ENCODE measurements around the gene LYPLAL1.
A peak's percentile ranks its signal among the peaks of the same experiment; 100 is the strongest.
"Not testable (repeated sequence)": the region's sequence is repeated elsewhere in the genome, so short reads cannot be mapped to it uniquely, and the experiment has no call there.

Gene LYPLAL1

DNA sequence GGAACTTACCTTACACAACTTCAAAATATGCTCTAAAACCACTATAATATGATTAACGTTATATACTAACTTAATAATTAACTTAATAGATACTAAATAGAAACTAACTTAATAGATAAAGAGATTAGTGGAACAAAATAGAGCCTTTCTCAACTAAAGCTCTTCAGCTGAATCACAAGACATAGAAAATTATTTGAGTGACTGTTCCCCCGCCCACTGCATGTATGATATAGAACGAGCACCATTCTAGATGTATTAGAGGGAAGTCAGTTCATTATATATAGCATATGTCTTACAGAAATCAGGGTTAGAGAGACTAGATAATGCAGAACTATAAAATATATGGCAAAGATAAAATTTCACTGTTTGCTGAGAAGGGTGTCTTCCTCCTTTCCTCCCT, 16.3 kb downstream of the LYPLAL1 start:
- H3K4me1 ChIP-seq (ENCODE audit: low read depth, poor library complexity, severe bottlenecking) = peaks cover 40% of the 10 kb centered on the region
- H3K4me2 ChIP-seq = peak overlapping the region; percentile 77
- no peaks in the 10 kb centered on the region for H4K20me1 ChIP-seq (ENCODE audit: insufficient read depth)
- H3K27ac ChIP-seq = peak overlapping the region; percentile 93
- H2AFZ ChIP-seq (ENCODE audit: low read depth) = no peak overlapping the region
- TF ChIP-seq CTCF (conservative IDR thresholded peaks at IDR 0.05; ENCODE audit: low read depth, low read length) = no peak
- no peaks in the 10 kb centered on the region for H3K27me3 ChIP-seq (ENCODE audit: insufficient read depth, low read depth)
- no peak overlapping the region for H3K4me3 ChIP-seq (IDR thresholded peaks at IDR 0.05; ENCODE audit: insufficient read depth, low read depth, low read length)
- no peaks in the 10 kb centered on the region for H3K36me3 ChIP-seq (ENCODE audit: insufficient read depth)
- H3K9ac ChIP-seq = peak overlapping the region; percentile 64; the same call in 1 of the 2 replicates
- peaks cover 16% of the 10 kb centered on the region; the same call in 1 of the 2 replicates for H3K79me2 ChIP-seq (ENCODE audit: insufficient read depth, low read depth)

- H3K79me2 ChIP-seq (ENCODE audit: insufficient read depth, low read depth) = peaks cover 16% of the 10 kb centered on the region; the same call in 1 of the 2 replicates
- H2AFZ ChIP-seq (ENCODE audit: low read depth) = no peak overlapping the region
- no peaks in the 10 kb centered on the region for H4K20me1 ChIP-seq (ENCODE audit: insufficient read depth)
- peak overlapping the region; percentile 77; the same call in 1 of the 2 replicates for H3K4me2 ChIP-seq
- no peaks in the 10 kb centered on the region for H3K36me3 ChIP-seq (ENCODE audit: insufficient read depth)
- no peak overlapping the region for H3K9ac ChIP-seq
- peaks cover 40% of the 10 kb centered on the region for H3K4me1 ChIP-seq (ENCODE audit: low read depth, poor library complexity, severe bottlenecking)
- H3K27ac ChIP-seq = peak overlapping the region; percentile 93; the same call in 1 of the 2 replicates
- H3K4me3 ChIP-seq (IDR thresholded peaks at IDR 0.05; ENCODE audit: insufficient read depth, low read depth, low read length) = no peak overlapping the region
- no peak for TF ChIP-seq CTCF (conservative IDR thresholded peaks at IDR 0.05; ENCODE audit: low read depth, low read length)
- H3K27me3 ChIP-seq (ENCODE audit: insufficient read depth, low read depth) = no peaks in the 10 kb centered on the region
Measured at GRCh38 chr1:219190605-219191004, 16.9 kb downstream of the LYPLAL1 start.

DNA sequence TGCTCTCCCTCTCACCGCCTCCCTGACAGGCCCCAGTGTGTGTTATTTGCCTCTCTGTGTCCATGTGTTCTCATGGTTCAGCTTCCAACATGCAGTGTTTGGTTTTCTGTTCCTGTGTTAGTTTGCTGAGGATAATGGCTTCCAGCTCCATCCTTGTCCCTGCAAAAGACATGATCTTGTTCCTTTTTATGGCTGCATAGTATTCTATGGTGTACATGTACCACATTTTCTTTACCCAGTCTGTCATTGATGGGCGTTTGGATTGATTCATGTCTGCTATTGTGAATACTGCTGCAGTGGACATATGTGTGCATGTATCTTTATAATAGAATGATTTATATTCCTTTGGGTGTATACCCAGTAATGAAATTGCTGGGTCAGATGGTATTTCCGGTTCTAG, 22.2 kb downstream of the LYPLAL1 start:
- H4K20me1 ChIP-seq (ENCODE audit: insufficient read depth); H3K4me3 ChIP-seq (IDR thresholded peaks at IDR 0.05; ENCODE audit: insufficient read depth, low read depth, low read length); H3K4me1 ChIP-seq (ENCODE audit: low read depth, poor library complexity, severe bottlenecking); H3K4me2 ChIP-seq; H3K27ac ChIP-seq; H3K9ac ChIP-seq; H2AFZ ChIP-seq (ENCODE audit: low read depth); H3K27me3 ChIP-seq (ENCODE audit: insufficient read depth, low read depth); H3K36me3 ChIP-seq (ENCODE audit: insufficient read depth); H3K79me2 ChIP-seq (ENCODE audit: insufficient read depth, low read depth): not testable (repeated sequence)

DNA sequence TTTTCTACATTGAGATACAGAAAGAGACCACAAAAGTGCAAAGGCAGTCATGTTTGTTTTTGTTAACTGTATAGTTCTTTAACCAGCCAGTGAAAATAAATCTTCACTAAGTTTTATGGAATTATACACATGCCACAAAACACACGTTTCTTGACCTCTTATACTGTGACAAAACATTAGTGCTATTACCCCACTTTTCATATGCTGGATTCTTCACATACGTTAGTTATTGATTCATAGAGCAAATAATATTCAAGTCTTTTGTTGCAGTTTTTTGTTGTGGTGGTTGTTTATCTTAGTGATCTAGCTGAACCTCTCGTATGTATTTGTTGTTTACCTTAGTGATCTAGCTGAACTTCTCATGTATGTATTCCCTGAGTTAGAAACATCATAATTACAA, 28.0 kb downstream of the LYPLAL1 start:
- no peaks in the 10 kb centered on the region for H4K20me1 ChIP-seq (ENCODE audit: insufficient read depth)
- no peak overlapping the region for H3K4me2 ChIP-seq
- no peaks in the 10 kb centered on the region for H3K4me1 ChIP-seq (ENCODE audit: low read depth, poor library complexity, severe bottlenecking)
- no peak overlapping the region for H2AFZ ChIP-seq (ENCODE audit: low read depth)
- H3K9ac ChIP-seq = no peak overlapping the region
- no peak overlapping the region for H3K27ac ChIP-seq
- H3K36me3 ChIP-seq (ENCODE audit: insufficient read depth) = no peaks in the 10 kb centered on the region
- H3K79me2 ChIP-seq (ENCODE audit: insufficient read depth, low read depth) = no peaks in the 10 kb centered on the region
- H3K4me3 ChIP-seq (IDR thresholded peaks at IDR 0.05; ENCODE audit: insufficient read depth, low read depth, low read length) = no peak overlapping the region
- no peak for TF ChIP-seq CTCF (conservative IDR thresholded peaks at IDR 0.05; ENCODE audit: low read depth, low read length)
- no peaks in the 10 kb centered on the region for H3K27me3 ChIP-seq (ENCODE audit: insufficient read depth, low read depth)

GRCh38 chr1:219202567-219202966, 28.9 kb downstream of the LYPLAL1 start:
- no peaks in the 10 kb centered on the region for H3K27me3 ChIP-seq (ENCODE audit: insufficient read depth, low read depth)
- no peaks in the 10 kb centered on the region for H3K4me1 ChIP-seq (ENCODE audit: low read depth, poor library complexity, severe bottlenecking)
- H3K36me3 ChIP-seq (ENCODE audit: insufficient read depth) = no peaks in the 10 kb centered on the region
- no peak overlapping the region for H3K4me2 ChIP-seq
- no peak for TF ChIP-seq CTCF (conservative IDR thresholded peaks at IDR 0.05; ENCODE audit: low read depth, low read length)
- no peak overlapping the region for H2AFZ ChIP-seq (ENCODE audit: low read depth)
- H3K79me2 ChIP-seq (ENCODE audit: insufficient read depth, low read depth) = no peaks in the 10 kb centered on the region
- no peaks in the 10 kb centered on the region for H4K20me1 ChIP-seq (ENCODE audit: insufficient read depth)
- no peak overlapping the region for H3K27ac ChIP-seq
- no peak overlapping the region for H3K9ac ChIP-seq
- no peak overlapping the region for H3K4me3 ChIP-seq (IDR thresholded peaks at IDR 0.05; ENCODE audit: insufficient read depth, low read depth, low read length)

All from KMS-11 (cell line).